GM12878 (cell line): ENCODE measurements around the gene SEMA4C. TPM values are rescaled to one million over a fixed set of nuclear protein-coding genes. Genes with fewer than 3 reads are reported as not detected.

ENCODE experiments used
- ATAC-seq: fragments of 200-7000 bp; cut with Tn5 transposase; 3 replicates; pipeline ENCODE4 v1.9.1; 2020; ENCODE audit warnings: mild to moderate bottlenecking, moderate library complexity
- BruUV-seq: library from RNA; stranded (reverse); fragments of 400-500 nt; replicated peaks from 2 replicates; lab custom pipeline; 2021; lab: Mats Ljungman, UMichigan
- CTCF ChIA-PET: fragments of 300-600 bp; sonication (Branson Sonifier 250); formaldehyde crosslinking; extraction: SDS; loops from one replicate; lab custom pipeline; 2021; ENCODE audit warnings: inconsistent platforms; lab: Yijun Ruan, JAX
- POLR2A ChIA-PET: fragments of 350-600 bp; formaldehyde crosslinking; extraction: SDS; loops from one replicate; lab custom pipeline; 2021; ENCODE audit warnings: inconsistent platforms; lab: Charles Lee
- RAD21 ChIA-PET: fragments of 300-600 bp; sonication (Branson Sonifier 250); formaldehyde crosslinking; loops from one replicate; lab custom pipeline; 2023; ENCODE audit warnings: antibody characterized with exemption; ENCODE audit not compliant: unreplicated experiment; lab: Charles Lee
- SMC1A ChIA-PET: fragments of 300-600 bp; sonication (Branson Sonifier 250); formaldehyde crosslinking; loops from one replicate; lab custom pipeline; 2023; ENCODE audit not compliant: unreplicated experiment, uncharacterized antibody; lab: Charles Lee
- DNase-seq: peaks from one replicate; pipeline ENCODE4 v3.0.0-alpha.2; 2011; ENCODE audit warnings: low read depth, low spot score
- FAIRE-seq: peaks from 3 replicates; lab custom pipeline; 2011; peaks lifted over from hg19 to GRCh38; lab: Jason Lieb, UNC
- H2AFZ ChIP-seq: 2 replicates; pipeline ENCODE4 v1.6.0; 2011; ENCODE audit warnings: low read depth, low read length, control low read depth; ENCODE audit not compliant: control insufficient read depth
- H3K27ac ChIP-seq: 2 replicates; pipeline ENCODE4 v1.5.1; 2011; ENCODE audit warnings: control low read depth; ENCODE audit not compliant: control insufficient read depth, insufficient read depth
- H3K27me3 ChIP-seq, 2 experiments: replicated peaks in 1 of 2; 2 replicates each; pipeline versions ENCODE4 v1.6.0 to v1.6.1; 2011; ENCODE audit warnings: low read length in 1 of 2; ENCODE audit not compliant: control insufficient read depth in 2 of 2, insufficient read depth in 2 of 2
- H3K36me3 ChIP-seq, 2 experiments: 2 replicates each; pipeline ENCODE4 v1.5.1; 2011; ENCODE audit warnings: low read length in 1 of 2; ENCODE audit not compliant: control insufficient read depth in 2 of 2, insufficient read depth in 2 of 2
- H3K4me1 ChIP-seq: 2 replicates; pipeline ENCODE4 v1.6.1; 2011; ENCODE audit warnings: mild to moderate bottlenecking, low read length, moderate library complexity, mixed read lengths; ENCODE audit not compliant: control insufficient read depth, insufficient read depth
- H3K4me2 ChIP-seq: 2 replicates; pipeline ENCODE4 v1.6.0; 2011; ENCODE audit warnings: control low read depth; ENCODE audit not compliant: control insufficient read depth, insufficient read depth
- H3K4me3 ChIP-seq: fragments of 200-600 bp; sonication (generic); 2 replicates; pipeline ENCODE4 v1.5.1; 2016
- H3K79me2 ChIP-seq: 2 replicates; pipeline ENCODE4 v1.6.0; 2011; ENCODE audit warnings: low read length; ENCODE audit not compliant: control insufficient read depth, insufficient read depth
- H3K9ac ChIP-seq: 2 replicates; pipeline ENCODE4 v1.8.0; 2011; ENCODE audit warnings: low read length, control low read depth, mixed read lengths; ENCODE audit not compliant: control insufficient read depth, insufficient read depth
- H3K9me3 ChIP-seq: replicated peaks from 3 replicates; pipeline ENCODE4 v1.5.1; 2011; ENCODE audit warnings: mild to moderate bottlenecking, low read length; ENCODE audit not compliant: control insufficient read depth, insufficient read depth
- H4K20me1 ChIP-seq: 2 replicates; pipeline ENCODE4 v1.6.0; 2011; ENCODE audit not compliant: control insufficient read depth, insufficient read depth
- JUNB ChIP-seq: IDR thresholded peaks from 2 replicates; pipeline ENCODE4 v1.6.1; 2016; ENCODE audit warnings: antibody characterized with exemption, mild to moderate bottlenecking
- NBN ChIP-seq: fragments of 450-650 bp; IDR thresholded peaks from 2 replicates; pipeline ENCODE4 v1.6.1; 2016
- PAX8 ChIP-seq: fragments of 450-650 bp; IDR thresholded peaks from 2 replicates; pipeline ENCODE4 v1.6.1; 2017; ENCODE audit warnings: mild to moderate bottlenecking, moderate library complexity
- TCF7 ChIP-seq: IDR thresholded peaks from 2 replicates; pipeline ENCODE4 v1.6.1; 2014; ENCODE audit warnings: antibody characterized with exemption, borderline replicate concordance
- WGBS: methylation state at CpG from one replicate; pipeline ENCODE4 v1.1.6; 2016; ENCODE audit warnings: low lambda C conversion rate; ENCODE audit not compliant: insufficient replicate concordance, insufficient coverage; ENCODE audit errors: missing lambda C conversion rate; 5-methylcytosine and 5-hydroxymethylcytosine counted together
- in situ Hi-C: fragments of 300-500 bp; cut with MboI; formaldehyde crosslinking; loops from 9 replicates; pipeline ENCODE4 v1.14.3; 2018; ENCODE audit warnings: mixed read lengths
- intact Hi-C: fragments of 100-400 bp; cut with micrococcal nuclease; formaldehyde crosslinking; loops from one replicate; pipeline ENCODE4 v1.14.2; 2022; ENCODE audit not compliant: unreplicated experiment
- polyA plus RNA-seq, 11 experiments: library from polyadenylated mRNA; depleted of rRNA in 4 of 11; unstranded in 6 of 11; stranded (reverse) in 5 of 11; fragments of >200 nt; fragmentation: Nextera tagmentation in 4 of 11; fragmentation: Illumina TruSeq in 1 of 11; extraction: Ambion mirVana in 4 of 11; extraction: Trizol in 1 of 11; gene quantifications; 1 replicate in 1 of 11; 2 replicates in 10 of 11; pipeline versions ENCODE4 v1.2.1 to v1.2.3, GENCODE V29; 2011 to 2016; ENCODE audit warnings: inconsistent platforms in 2 of 11, missing spikeins in 2 of 11, low read depth in 1 of 11
- total RNA-seq, 4 experiments: library from RNA; depleted of rRNA in 3 of 4; stranded (reverse); fragments of >200 nt in 3 of 4; fragmentation: Illumina TruSeq in 1 of 4; extraction: Trizol in 1 of 4; gene quantifications; 2 replicates each; pipeline versions ENCODE4 v1.2.1 to v1.2.3, GENCODE V29; 2013 to 2021
- TF ChIP-seq, protein P1 (sequence below): fragments of 450-650 bp; formaldehyde crosslinking; IDR thresholded peaks from 2 replicates; pipeline ENCODE4 v1.5.0; 2022; ENCODE audit warnings: mild to moderate bottlenecking, missing genetic modification characterization

The SEMA4C gene
- total and polyA plus RNA-seq, 10 of the 15 experiments (the other 5 are each of a cell fraction or from before 2014, with no cell fraction given), result 0.06 to 21.6 (median 6.8) TPM

DNA sequence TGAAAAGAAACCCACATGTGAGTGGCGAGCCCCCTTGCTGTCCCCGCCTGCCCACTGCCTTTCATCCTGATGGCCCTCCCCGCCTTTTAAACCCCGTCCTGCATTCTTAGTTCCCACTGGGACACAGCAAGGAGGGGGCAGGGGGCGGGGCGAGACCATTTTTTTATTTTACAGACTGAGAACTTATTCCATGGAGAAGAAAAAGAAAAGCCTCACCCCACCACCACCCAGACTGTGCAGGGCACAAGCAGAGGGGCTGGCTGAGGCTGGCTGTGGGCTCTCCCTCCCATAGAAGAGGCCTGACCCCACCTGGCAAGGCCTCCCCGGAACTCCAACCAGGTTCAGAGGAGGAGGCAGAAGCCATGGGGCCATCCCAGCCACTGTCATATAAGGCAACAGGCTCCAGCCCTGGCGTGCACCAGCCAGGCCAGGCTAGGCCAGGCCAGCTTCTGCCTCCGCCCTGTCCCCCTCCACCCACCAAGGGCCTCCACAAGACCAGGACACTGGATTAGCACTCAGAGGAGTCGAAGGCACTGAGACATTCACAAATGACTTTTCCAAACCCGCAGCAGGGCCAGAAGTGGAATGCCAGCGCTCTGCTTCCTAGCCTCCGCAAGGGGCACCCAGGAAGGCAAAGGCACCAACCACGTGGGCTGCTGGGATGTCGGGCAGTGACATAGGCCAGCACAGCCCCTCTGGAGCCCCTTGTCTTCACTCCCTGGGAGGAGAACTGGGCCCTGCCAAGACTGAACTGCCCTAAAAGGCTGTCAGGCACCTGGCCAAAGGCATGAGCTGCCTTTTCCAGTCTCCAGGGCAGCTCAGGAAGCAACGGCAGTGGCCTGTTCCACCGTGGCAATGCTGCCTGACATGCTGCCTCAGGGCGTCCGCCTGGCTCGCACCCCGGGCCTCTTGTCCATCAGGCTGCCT lies 37.5 kb upstream of the SEMA4C start:
- BruUV-seq, result no TSS peak
- Histone ChIP-seq H3K27me3 (peaks cover 0 to 1% of the 10 kb centered on the region in 2 experiments; a peak in 1 of 4 replicates), H3K4me1 (no peaks in the 10 kb centered on the region), H3K9me3 (no peaks in the 10 kb centered on the region), H3K4me2 (no peak overlapping the region), H3K36me3 (no peaks in the 10 kb centered on the region), H3K79me2 (no peaks in the 10 kb centered on the region), H4K20me1 (no peaks in the 10 kb centered on the region), H3K27ac (no peak overlapping the region), H3K9ac (no peak overlapping the region), H2AFZ (no peak overlapping the region), H3K4me3 (no peak overlapping the region)
- ATAC-seq (peak; percentile 54), DNase-seq (no peak), FAIRE-seq (no peak)
- in situ Hi-C loops (no loop called here), intact Hi-C loops (no loop called here)
- ChIA-PET POLR2A (no interaction called here), RAD21 (no interaction called here), CTCF (no interaction called here), SMC1A (no interaction called here)
- 49% methylated on average over 19 of the region's 21 CpGs for WGBS
- TF ChIP-seq TCF7 (no peak), NBN (no peak), JUNB (no peak), PAX8 (no peak)
- TF ChIP-seq, protein P1, sequence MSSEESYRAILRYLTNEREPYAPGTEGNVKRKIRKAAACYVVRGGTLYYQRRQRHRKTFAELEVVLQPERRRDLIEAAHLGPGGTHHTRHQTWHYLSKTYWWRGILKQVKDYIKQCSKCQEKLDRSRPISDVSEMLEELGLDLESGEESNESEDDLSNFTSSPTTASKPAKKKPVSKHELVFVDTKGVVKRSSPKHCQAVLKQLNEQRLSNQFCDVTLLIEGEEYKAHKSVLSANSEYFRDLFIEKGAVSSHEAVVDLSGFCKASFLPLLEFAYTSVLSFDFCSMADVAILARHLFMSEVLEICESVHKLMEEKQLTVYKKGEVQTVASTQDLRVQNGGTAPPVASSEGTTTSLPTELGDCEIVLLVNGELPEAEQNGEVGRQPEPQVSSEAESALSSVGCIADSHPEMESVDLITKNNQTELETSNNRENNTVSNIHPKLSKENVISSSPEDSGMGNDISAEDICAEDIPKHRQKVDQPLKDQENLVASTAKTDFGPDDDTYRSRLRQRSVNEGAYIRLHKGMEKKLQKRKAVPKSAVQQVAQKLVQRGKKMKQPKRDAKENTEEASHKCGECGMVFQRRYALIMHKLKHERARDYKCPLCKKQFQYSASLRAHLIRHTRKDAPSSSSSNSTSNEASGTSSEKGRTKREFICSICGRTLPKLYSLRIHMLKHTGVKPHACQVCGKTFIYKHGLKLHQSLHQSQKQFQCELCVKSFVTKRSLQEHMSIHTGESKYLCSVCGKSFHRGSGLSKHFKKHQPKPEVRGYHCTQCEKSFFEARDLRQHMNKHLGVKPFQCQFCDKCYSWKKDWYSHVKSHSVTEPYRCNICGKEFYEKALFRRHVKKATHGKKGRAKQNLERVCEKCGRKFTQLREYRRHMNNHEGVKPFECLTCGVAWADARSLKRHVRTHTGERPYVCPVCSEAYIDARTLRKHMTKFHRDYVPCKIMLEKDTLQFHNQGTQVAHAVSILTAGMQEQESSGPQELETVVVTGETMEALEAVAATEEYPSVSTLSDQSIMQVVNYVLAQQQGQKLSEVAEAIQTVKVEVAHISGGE (CRISPR knock-in tag), result no peak
